H1 (cell line): ENCODE data around the gene ELP5. TPM values are rescaled to one million over a fixed set of nuclear protein-coding genes. Genes with fewer than 3 reads are reported as not detected.
A peak's percentile ranks its signal among the peaks of the same experiment; 100 is the strongest.

Experiments
- ATF3 ChIP-seq: IDR thresholded peaks from 2 replicates; pipeline ENCODE4 v1.6.1; 2011; ENCODE audit warnings: low read depth, mild to moderate bottlenecking, low read length; ENCODE audit not compliant: insufficient read depth
- CTCF ChIP-seq, 3 experiments: IDR thresholded peaks; 1 replicate in 2 of 3; 2 replicates in 1 of 3; pipeline versions ENCODE4 v1.5.1 to v1.6.1; 2011; ENCODE audit warnings: low read length in 3 of 3, mild to moderate bottlenecking in 3 of 3, inconsistent platforms in 2 of 3, low read depth in 1 of 3, moderate library complexity in 1 of 3; ENCODE audit not compliant: insufficient read depth in 1 of 3; ENCODE audit errors: control extremely low read depth in 1 of 3
- MAFK ChIP-seq: IDR thresholded peaks from 2 replicates; pipeline ENCODE4 v1.6.1; 2012; ENCODE audit warnings: low read depth, mild to moderate bottlenecking, improper control_type of control experiment, low read length
- PHF8 ChIP-seq: fragments of 200-600 bp; sonication (generic); conservative IDR thresholded peaks from 2 replicates; pipeline ENCODE4 v1.7.1; 2012; ENCODE audit warnings: low read depth, mild to moderate bottlenecking, inconsistent platforms, low read length, moderate library complexity
- polyA plus RNA-seq, 7 experiments: library from polyadenylated mRNA; depleted of rRNA in 3 of 7; stranded (reverse) in 5 of 7; unstranded in 2 of 7; fragments of >200 nt in 5 of 7; fragments of 200-250 nt in 2 of 7; gene quantifications; 1 replicate in 5 of 7; 2 replicates in 1 of 7; 4 replicates in 1 of 7; pipeline versions ENCODE4 v1.2.1 to v1.2.3, GENCODE V29; 2011 to 2013; ENCODE audit warnings: missing spikeins in 2 of 7, mixed read lengths in 2 of 7
- total RNA-seq: library from RNA; stranded (reverse); fragmentation: NEBNext Ultra II Directional; extraction: Animal tissue kit (Norgen Biotek cat#: 25700); gene quantifications from 2 replicates; pipeline ENCODE4 v1.2.1, GENCODE V29; 2021
- TF ChIP-seq, protein P1 (sequence below): fragments of 300-600 bp; sonication (generic); IDR thresholded peaks from 2 replicates; pipeline ENCODE4 v1.7.1; 2012; ENCODE audit warnings: low read length, moderate library complexity, mild to moderate bottlenecking, inconsistent platforms; ENCODE audit not compliant: insufficient replicate concordance
- TF ChIP-seq, protein P2 (sequence below): IDR thresholded peaks from 2 replicates; pipeline ENCODE4 v1.6.1; 2012; ENCODE audit warnings: inconsistent platforms

The ELP5 gene
- total and polyA plus RNA-seq, 2 of the 8 experiments (the other 6 are each of a cell fraction or from before 2014, with no cell fraction given): 75.4 to 107 TPM

DNA sequence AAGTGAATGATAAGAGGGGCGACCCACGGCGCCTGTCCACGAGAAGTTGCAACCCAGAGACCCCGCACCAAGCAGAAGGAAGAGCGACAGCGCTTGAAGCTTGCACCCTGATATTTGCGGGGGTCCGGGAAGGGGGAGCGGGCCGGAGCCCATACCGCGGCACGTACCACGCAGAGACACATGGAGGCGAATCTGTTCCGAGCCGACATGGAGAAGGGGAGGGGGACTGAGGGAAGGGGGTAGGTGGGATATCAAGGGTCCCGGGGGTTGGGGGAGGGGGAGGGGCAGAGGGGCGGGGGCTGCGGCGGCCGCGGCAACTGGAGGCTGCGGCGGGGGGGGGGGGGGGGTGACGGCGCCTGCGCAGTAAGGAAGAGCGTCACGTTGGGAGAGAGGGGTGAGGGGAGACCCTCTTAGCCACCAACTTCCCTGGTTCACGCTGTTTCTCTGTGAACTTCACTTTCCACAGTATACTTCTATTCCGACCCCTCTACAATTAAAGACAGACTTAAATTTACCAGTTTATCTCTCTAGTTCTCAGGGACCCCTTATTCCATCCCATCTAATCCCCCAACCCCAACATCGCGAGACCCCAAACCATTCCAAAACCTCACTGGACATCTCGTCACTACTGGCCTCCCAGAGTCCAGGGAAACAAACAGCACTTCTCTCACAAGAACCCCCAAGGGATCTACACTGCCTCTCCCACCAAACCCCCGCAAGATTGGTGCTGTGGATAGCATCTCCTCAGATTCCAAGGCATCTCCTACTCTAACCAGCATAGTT lies 40.3 kb upstream of the ELP5 start (continued):
- TF ChIP-seq, protein P1, sequence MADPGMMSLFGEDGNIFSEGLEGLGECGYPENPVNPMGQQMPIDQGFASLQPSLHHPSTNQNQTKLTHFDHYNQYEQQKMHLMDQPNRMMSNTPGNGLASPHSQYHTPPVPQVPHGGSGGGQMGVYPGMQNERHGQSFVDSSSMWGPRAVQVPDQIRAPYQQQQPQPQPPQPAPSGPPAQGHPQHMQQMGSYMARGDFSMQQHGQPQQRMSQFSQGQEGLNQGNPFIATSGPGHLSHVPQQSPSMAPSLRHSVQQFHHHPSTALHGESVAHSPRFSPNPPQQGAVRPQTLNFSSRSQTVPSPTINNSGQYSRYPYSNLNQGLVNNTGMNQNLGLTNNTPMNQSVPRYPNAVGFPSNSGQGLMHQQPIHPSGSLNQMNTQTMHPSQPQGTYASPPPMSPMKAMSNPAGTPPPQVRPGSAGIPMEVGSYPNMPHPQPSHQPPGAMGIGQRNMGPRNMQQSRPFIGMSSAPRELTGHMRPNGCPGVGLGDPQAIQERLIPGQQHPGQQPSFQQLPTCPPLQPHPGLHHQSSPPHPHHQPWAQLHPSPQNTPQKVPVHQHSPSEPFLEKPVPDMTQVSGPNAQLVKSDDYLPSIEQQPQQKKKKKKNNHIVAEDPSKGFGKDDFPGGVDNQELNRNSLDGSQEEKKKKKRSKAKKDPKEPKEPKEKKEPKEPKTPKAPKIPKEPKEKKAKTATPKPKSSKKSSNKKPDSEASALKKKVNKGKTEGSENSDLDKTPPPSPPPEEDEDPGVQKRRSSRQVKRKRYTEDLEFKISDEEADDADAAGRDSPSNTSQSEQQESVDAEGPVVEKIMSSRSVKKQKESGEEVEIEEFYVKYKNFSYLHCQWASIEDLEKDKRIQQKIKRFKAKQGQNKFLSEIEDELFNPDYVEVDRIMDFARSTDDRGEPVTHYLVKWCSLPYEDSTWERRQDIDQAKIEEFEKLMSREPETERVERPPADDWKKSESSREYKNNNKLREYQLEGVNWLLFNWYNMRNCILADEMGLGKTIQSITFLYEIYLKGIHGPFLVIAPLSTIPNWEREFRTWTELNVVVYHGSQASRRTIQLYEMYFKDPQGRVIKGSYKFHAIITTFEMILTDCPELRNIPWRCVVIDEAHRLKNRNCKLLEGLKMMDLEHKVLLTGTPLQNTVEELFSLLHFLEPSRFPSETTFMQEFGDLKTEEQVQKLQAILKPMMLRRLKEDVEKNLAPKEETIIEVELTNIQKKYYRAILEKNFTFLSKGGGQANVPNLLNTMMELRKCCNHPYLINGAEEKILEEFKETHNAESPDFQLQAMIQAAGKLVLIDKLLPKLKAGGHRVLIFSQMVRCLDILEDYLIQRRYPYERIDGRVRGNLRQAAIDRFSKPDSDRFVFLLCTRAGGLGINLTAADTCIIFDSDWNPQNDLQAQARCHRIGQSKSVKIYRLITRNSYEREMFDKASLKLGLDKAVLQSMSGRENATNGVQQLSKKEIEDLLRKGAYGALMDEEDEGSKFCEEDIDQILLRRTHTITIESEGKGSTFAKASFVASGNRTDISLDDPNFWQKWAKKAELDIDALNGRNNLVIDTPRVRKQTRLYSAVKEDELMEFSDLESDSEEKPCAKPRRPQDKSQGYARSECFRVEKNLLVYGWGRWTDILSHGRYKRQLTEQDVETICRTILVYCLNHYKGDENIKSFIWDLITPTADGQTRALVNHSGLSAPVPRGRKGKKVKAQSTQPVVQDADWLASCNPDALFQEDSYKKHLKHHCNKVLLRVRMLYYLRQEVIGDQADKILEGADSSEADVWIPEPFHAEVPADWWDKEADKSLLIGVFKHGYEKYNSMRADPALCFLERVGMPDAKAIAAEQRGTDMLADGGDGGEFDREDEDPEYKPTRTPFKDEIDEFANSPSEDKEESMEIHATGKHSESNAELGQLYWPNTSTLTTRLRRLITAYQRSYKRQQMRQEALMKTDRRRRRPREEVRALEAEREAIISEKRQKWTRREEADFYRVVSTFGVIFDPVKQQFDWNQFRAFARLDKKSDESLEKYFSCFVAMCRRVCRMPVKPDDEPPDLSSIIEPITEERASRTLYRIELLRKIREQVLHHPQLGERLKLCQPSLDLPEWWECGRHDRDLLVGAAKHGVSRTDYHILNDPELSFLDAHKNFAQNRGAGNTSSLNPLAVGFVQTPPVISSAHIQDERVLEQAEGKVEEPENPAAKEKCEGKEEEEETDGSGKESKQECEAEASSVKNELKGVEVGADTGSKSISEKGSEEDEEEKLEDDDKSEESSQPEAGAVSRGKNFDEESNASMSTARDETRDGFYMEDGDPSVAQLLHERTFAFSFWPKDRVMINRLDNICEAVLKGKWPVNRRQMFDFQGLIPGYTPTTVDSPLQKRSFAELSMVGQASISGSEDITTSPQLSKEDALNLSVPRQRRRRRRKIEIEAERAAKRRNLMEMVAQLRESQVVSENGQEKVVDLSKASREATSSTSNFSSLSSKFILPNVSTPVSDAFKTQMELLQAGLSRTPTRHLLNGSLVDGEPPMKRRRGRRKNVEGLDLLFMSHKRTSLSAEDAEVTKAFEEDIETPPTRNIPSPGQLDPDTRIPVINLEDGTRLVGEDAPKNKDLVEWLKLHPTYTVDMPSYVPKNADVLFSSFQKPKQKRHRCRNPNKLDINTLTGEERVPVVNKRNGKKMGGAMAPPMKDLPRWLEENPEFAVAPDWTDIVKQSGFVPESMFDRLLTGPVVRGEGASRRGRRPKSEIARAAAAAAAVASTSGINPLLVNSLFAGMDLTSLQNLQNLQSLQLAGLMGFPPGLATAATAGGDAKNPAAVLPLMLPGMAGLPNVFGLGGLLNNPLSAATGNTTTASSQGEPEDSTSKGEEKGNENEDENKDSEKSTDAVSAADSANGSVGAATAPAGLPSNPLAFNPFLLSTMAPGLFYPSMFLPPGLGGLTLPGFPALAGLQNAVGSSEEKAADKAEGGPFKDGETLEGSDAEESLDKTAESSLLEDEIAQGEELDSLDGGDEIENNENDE: no peak
- TF ChIP-seq, protein P2, sequence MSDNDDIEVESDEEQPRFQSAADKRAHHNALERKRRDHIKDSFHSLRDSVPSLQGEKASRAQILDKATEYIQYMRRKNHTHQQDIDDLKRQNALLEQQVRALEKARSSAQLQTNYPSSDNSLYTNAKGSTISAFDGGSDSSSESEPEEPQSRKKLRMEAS: peak; percentile 60
- no peak for TF ChIP-seq ATF3
- no peak for TF ChIP-seq CTCF (IDR thresholded peaks at IDR 0.05; ENCODE audit: control extremely low read depth in 1 of 3, insufficient read depth in 1 of 3, low read depth in 1 of 3, low read length in 3 of 3)
- TF ChIP-seq PHF8: no peak
- no peak for TF ChIP-seq MAFK
